ENCODE measurements around the gene MYO7B. TPM values are rescaled to one million over a fixed set of nuclear protein-coding genes. Genes with fewer than 3 reads are reported as not detected.
"Not testable (repeated sequence)": the region's sequence is repeated elsewhere in the genome, so short reads cannot be mapped to it uniquely, and the experiment has no call there.

MYO7B gene
- total RNA-seq, 2 donors from 2014 or later = 0.14 to 0.78 TPM

DNA sequence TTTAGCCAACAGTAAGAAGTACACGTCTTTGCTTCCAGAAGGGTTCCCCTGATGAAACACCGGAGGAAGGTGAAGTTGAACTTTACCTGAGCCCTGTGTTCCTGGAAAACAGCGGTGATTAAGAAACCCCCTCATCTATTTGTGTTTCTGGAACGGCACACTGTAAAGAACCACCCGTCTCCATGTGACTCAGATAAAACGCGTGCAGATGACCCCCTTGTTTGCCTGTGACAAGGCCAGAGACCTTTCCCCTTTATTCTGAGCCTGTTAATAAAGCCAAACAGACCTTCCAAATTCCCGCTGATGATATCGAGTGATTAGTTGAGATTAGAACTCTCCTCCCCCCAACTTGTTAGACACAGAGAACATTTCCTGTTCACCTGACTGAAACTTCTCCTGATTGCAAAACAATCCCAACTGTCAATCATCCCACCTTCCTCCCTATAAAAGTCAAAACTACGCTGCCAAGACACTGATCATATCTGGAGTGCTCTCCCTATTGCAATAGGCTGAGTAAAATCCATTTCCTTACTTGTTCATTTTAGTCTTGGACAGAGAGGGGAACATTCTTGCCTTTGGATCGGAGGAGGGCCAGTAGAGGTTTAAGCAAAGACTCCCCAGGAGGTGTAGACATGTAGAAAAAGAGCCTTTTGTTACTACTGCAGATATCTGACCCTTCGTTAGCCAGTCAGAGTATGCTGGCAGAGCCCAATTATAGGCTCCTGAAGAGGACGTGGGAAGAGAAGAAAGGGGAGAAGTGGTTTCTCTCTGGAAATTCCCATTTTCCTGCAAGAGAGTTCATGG lies 8.3 kb upstream of the MYO7B start:
- Histone ChIP-seq H3K27me3 (replicated peaks; ENCODE audit: insufficient read depth) (no peaks in the 10 kb centered on the region), H3K27ac (peak overlapping the region; percentile 83 to 95), H3K4me3 (peak overlapping the region; percentile 95), H3K36me3 (no peaks in the 10 kb centered on the region), H3K4me1 (ENCODE audit: control insufficient read depth in 1 of 2, low read depth in 2 of 2) (peaks cover 7 to 22% of the 10 kb centered on the region in 2 donors), H3K9me3 (no peaks in the 10 kb centered on the region)
- DNase-seq (ENCODE audit: low spot score) (no peak), ATAC-seq (ENCODE audit: insufficient number of reproducible peaks, low FRiP score, low read depth) (no peak)
- TF ChIP-seq, protein P1, sequence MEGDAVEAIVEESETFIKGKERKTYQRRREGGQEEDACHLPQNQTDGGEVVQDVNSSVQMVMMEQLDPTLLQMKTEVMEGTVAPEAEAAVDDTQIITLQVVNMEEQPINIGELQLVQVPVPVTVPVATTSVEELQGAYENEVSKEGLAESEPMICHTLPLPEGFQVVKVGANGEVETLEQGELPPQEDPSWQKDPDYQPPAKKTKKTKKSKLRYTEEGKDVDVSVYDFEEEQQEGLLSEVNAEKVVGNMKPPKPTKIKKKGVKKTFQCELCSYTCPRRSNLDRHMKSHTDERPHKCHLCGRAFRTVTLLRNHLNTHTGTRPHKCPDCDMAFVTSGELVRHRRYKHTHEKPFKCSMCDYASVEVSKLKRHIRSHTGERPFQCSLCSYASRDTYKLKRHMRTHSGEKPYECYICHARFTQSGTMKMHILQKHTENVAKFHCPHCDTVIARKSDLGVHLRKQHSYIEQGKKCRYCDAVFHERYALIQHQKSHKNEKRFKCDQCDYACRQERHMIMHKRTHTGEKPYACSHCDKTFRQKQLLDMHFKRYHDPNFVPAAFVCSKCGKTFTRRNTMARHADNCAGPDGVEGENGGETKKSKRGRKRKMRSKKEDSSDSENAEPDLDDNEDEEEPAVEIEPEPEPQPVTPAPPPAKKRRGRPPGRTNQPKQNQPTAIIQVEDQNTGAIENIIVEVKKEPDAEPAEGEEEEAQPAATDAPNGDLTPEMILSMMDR (IDR thresholded peaks at IDR 0.05) = no peak

DNA sequence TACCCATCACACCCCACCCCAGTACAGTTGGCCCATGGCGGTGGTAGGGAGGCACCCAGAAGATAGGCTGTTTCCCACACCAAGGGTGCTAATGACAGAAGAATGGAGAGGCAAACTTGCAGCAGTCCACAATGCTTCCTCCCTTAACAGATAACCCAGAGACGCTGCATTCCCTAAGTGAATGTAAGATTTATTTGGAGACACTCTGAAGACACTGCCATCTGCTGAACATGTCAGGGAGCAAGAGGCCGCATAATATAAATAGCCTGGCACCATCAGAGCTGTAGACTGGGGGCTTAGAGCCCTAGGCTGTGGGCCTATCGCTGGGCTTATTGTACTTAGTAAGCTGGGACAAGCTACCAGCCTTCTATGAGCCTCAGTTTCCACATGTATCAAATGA lies 7.0 kb upstream of the MYO7B start:
- Histone ChIP-seq H3K27me3 (replicated peaks; ENCODE audit: insufficient read depth) (no peaks in the 10 kb centered on the region), H3K4me1 (ENCODE audit: control insufficient read depth in 1 of 2, low read depth in 2 of 2) (peaks cover 7 to 20% of the 10 kb centered on the region in 2 donors), H3K9me3 (no peaks in the 10 kb centered on the region), H3K36me3 (no peaks in the 10 kb centered on the region), H3K4me3 (no peak overlapping the region), H3K27ac (no peak overlapping the region)
- DNase-seq (ENCODE audit: low spot score) (no peak), ATAC-seq (ENCODE audit: insufficient number of reproducible peaks, low FRiP score, low read depth) (no peak)
- TF ChIP-seq, protein P1 (IDR thresholded peaks at IDR 0.05) = no peak

DNA sequence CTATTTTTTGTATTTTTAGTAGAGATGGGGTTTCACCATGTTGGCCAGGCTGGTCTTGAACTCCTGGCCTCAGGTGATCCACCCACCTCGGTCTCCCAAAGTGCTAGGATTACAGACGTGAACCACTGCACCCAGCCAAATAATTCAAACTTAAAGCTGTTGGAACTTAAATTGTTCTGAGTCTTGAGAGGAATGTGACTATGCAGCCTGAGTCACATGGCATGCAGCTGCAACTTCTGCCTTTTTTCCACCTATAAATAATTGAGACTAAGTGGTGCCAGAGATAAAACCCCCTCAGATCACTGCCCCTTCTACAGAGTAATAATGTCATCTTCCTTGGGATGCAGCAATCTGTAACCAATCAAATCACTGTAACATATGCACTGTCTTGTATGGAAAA lies 6.1 kb upstream of the MYO7B start:
- not testable (repeated sequence) for H3K4me3 ChIP-seq; ATAC-seq (ENCODE audit: insufficient number of reproducible peaks, low FRiP score, low read depth)

DNA sequence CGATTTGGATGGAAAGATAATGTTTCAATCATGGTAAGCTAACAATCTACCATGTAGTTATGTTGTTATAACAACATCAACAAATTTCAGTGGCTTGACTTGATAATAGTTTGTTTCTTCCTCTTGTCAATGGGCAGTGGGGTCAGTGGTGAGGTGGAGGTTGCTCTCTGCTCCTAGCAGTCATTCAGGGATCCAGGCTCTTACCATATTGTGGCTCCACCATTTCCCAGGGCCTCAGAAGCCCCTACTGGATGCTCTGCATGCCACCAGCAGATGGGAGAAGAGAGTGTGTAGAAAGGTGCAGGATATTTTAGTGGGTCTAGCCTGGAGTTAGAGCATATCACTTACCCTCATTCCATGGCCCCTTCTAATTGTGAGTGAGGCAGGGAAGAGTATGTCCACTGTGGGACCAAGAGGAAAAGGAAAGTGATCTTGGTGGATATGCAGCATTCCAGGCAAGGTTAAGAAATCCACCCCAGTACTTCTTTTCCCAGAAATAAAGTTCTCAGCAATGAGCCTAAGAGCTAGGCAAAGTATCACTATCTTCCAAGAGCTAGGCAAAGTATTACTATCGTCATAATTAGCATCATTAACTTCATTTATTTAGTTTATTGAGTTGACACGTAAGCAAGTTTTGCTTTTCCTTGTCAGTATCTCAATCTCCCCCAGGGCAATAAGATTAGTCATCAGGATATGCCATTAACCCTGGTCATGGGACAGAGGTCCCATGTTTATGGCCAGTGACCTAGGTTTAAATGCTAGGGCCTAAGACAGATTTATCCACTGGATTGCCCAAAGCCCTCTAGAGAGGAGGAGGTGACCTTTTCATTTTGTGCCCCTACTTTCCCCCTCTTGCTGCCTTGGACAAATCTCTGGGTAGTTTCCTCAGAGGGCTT lies 5.0 kb upstream of the MYO7B start:
- TF ChIP-seq, protein P1 (IDR thresholded peaks at IDR 0.05) = no peak
- no peak for ATAC-seq (ENCODE audit: insufficient number of reproducible peaks, low FRiP score, low read depth)
- DNase-seq (ENCODE audit: low spot score) = no peak

More for the DNA sequence above, 6.1 kb upstream of the MYO7B start:
- not testable (repeated sequence) for H3K9me3 ChIP-seq; H3K27me3 ChIP-seq (replicated peaks; ENCODE audit: insufficient read depth); H3K27ac ChIP-seq; H3K36me3 ChIP-seq; DNase-seq (ENCODE audit: low spot score)
- peaks cover 1 to 11% of the 10 kb centered on the region in 2 donors for H3K4me1 ChIP-seq (ENCODE audit: control insufficient read depth in 1 of 2, low read depth in 2 of 2)

DNA sequence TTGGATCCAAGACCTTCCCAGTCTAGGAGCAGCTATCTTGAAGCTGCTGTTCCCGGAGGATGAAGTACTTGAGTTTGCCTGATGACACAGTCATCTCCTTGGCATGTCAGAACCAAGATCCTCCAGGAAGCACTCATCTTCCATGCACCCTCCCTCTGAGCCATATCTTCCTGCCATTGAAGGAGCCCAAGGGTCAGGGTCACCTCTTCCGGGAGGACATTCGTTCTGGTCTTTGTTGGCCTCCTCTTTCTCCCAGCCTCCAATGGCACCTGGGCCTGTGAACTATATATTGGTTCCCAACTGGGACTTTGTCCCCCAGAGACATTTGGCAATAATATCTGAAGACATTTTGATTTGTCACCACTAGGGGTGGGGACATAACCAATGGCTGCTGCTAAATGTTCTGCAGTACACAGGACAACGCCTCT lies 4.2 kb upstream of the MYO7B start:
- no peaks in the 10 kb centered on the region for H3K36me3 ChIP-seq
- H3K27me3 ChIP-seq (replicated peaks; ENCODE audit: insufficient read depth) = no peaks in the 10 kb centered on the region

More for the DNA sequence above, 5.0 kb upstream of the MYO7B start:
- H3K4me3 ChIP-seq = no peak overlapping the region
- no peaks in the 10 kb centered on the region for H3K36me3 ChIP-seq
- no peaks in the 10 kb centered on the region for H3K9me3 ChIP-seq
- peaks cover 0 to 1% of the 10 kb centered on the region in 2 donors for H3K4me1 ChIP-seq (ENCODE audit: control insufficient read depth in 1 of 2, low read depth in 2 of 2)
- no peaks in the 10 kb centered on the region for H3K27me3 ChIP-seq (replicated peaks; ENCODE audit: insufficient read depth)
- H3K27ac ChIP-seq = no peak overlapping the region

More for the DNA sequence above, 4.2 kb upstream of the MYO7B start:
- DNase-seq (ENCODE audit: low spot score) (no peak), ATAC-seq (ENCODE audit: insufficient number of reproducible peaks, low FRiP score, low read depth) (no peak)
- H3K27ac ChIP-seq = no peak overlapping the region
- TF ChIP-seq, protein P1 (IDR thresholded peaks at IDR 0.05) = no peak
- H3K9me3 ChIP-seq = no peaks in the 10 kb centered on the region
- H3K4me3 ChIP-seq = no peak overlapping the region
- no peaks in the 10 kb centered on the region for H3K4me1 ChIP-seq (ENCODE audit: control insufficient read depth in 1 of 2, low read depth in 2 of 2)

Measured in thoracic aorta (tissue), 2 donors.